RCC 7860 (cell line): Measurements from ENCODE around the gene SCEL.
"Not testable (repeated sequence)": the region's sequence is repeated elsewhere in the genome, so short reads cannot be mapped to it uniquely, and the experiment has no call there.

Source experiments
- DNase-seq: peaks from one replicate; pipeline ENCODE4 v3.0.0-alpha.2; 2015; ENCODE audit warnings: low spot score
- FAIRE-seq: peaks from 2 replicates; lab custom pipeline; 2012; peaks lifted over from hg19 to GRCh38; lab: Jason Lieb, UNC

Gene SCEL

DNA sequence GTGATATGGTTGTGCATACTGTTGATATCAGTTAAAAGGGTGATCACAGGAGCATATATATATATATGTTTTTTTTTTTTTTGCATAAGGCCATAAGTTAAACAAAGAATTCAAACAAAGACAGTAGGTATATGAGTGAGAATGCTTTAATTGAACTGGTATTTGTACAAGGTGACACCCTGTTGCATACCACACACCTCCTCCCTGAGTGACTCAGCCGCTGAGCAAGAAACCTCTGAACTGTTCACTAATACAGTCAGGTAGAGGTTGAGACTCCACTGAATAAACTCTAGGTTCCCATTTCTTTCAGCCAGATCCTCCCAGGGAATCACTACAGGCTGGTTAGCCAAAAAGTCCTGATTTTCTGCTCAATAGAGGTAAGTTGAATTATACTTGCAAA is at the start of gene SCEL:
Gene SCEL, plus strand, starts transcription at position 259 of the 400 bp plus-strand sequence. CDS start 20,170 bp downstream, outside the sequence.
- FAIRE-seq (no peak), DNase-seq (peak; percentile 21)

- DNase-seq (no peak), FAIRE-seq (no peak)
These were observed 45.8 kb upstream of the SCEL start for GRCh38 chr13:77489566-77490337.

- no peak for FAIRE-seq
- DNase-seq = no peak
These were observed 42.5 kb upstream of the SCEL start for GRCh38 chr13:77492982-77493381.

DNA sequence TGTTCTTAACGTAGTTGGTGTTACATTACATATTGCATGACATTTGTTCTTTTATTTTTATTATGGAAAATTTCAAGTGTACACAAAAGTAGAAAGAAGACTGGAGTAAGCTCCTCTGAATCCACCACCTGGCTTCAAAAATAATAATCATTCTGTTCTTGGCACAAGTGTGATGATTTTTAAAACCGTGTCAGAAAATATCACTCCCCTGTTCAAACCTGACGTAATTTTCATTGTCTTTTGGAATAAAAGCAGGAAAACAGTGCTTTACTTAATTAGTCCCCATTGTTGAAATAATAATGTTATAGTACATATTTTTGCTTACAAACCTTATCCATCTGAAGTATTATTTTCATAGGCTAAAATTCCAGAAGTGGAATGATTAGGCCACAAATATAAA is 41.3 kb upstream of the SCEL start:
- no peak for DNase-seq
- no peak for FAIRE-seq

- no peak for DNase-seq
- FAIRE-seq = no peak
These were observed 38.2 kb upstream of the SCEL start for GRCh38 chr13:77497350-77497749.

GRCh38 chr13:77497835-77498234 is 37.7 kb upstream of the SCEL start:
- FAIRE-seq = no peak
- no peak for DNase-seq

DNA sequence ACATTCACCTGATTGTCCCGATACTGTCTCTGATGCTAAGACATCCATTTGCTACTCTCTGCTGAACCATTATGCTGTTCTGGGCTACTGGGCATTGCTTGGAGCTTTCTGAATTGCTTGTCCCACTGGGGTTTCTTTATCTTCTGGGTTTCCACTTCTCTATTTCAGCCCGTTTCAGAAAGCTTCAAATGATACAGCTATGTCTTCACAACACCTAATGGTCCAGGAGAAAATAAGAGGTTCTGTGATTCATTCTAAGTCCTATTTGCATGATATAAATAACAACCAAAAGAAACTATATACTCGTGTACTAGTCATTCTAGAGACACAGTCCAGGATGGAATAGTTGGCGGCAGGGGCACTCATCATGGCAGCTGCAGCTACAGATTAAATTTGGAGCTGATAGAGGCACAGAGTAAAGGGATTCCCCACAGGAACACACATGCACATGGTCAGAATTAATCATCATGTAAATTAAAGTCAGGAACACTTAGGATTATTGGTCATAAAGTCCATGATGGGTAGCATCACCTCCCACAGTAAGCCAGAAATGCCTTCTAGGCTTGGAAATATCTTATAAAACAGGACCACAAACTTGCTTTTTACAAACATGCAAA is 33.3 kb upstream of the SCEL start:
- no peak for FAIRE-seq
- DNase-seq = no peak

DNA sequence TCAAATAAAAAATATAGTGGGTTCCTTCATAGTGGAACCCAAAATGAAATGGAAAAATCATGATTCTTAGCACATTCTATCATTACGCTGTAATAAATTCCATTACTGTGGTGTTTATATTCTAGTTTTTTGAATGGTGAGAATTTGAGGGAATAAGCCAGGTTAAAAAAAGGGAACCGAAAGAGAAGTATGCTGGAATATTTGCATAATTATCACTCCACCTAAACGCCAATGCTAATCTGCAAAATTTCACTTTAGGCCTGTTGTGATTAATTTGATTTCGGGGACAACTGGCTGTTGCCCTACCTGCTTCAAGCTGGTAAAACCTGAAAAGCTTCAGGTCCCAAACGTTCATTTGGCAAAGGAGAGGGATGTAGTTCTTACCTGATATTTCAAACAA is 32.1 kb upstream of the SCEL start:
- DNase-seq (no peak), FAIRE-seq (no peak)

DNA sequence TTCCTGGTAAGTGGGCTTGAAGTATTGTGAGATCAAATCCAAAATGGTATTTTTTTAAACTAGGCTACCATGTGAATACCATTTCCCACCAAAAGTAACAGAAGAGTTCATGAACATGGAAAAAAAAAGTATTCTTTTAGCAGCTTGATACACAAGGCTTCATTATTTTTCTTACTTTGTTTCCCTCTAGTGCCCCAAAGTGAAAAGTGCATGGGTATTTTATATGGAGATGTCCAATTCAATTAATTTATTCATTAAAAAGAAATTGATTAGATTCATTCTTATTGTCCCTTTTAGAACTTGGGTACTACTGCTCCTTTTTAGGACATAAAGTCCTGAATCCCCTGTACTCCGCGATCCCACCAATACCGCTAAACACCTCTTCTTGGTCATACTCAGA is 28.6 kb upstream of the SCEL start:
- FAIRE-seq (no peak), DNase-seq (no peak)

- FAIRE-seq = peak; percentile 96
- DNase-seq = peak; percentile 95
These were observed 27.4 kb upstream of the SCEL start for GRCh38 chr13:77507931-77508776.

GRCh38 chr13:77508959-77509620 is 26.4 kb upstream of the SCEL start:
- DNase-seq = peak; percentile 71

GRCh38 chr13:77510156-77510555 is 25.4 kb upstream of the SCEL start:
- no peak for FAIRE-seq
- no peak for DNase-seq

More at GRCh38 chr13:77508959-77509620, 26.4 kb upstream of the SCEL start:
- FAIRE-seq = peak; percentile 92

- DNase-seq (peak; percentile 48), FAIRE-seq (no peak)
These were observed 24.0 kb upstream of the SCEL start for GRCh38 chr13:77511552-77511951.

GRCh38 chr13:77513719-77514335 is 21.7 kb upstream of the SCEL start:
- DNase-seq (no peak), FAIRE-seq (no peak)

GRCh38 chr13:77514336-77514726 is 21.2 kb upstream of the SCEL start:
- DNase-seq (no peak), FAIRE-seq (no peak)

GRCh38 chr13:77515785-77516184 is 19.7 kb upstream of the SCEL start:
- FAIRE-seq (no peak), DNase-seq (no peak)

DNA sequence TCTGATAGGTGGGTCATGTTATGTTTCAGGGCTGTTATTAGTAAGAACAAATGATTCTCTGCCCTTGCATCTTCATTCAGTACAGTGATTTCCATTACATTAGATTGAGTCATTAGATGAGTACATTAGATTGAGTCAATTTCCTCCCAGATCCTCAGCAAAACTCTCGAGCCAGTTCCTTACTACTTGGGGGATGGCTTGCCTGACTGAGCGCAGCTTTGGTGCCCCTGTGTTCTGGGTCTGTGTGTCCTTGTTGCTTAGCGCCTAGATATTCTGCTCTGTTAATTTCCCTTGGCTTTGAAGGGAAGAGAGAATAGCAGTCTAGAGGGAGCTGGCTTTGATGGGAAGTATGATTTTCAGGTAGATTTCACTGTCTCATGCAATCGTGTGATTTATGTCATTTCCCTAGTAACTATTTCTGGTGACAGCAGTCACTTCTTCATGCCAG is 19.1 kb upstream of the SCEL start:
- DNase-seq (peak; percentile 96), FAIRE-seq (peak; percentile 93)

DNA sequence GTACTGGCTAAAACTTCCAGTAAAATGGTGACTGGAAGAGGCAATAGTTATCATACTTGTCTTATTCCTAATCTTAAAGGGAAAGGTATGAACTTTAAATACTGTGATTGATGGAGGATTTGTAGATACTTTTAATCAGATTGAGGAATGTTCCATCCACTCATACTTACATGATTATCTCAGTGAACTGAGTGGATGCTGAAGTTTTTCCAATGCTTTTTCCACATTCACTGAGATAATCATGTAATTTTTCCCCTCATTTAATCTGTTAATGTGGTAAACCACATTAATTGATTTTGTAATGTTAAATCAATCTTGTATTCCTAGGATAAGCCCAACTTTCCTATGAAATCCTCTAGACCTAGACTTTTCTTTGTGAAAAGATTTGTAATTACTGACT is 17.2 kb upstream of the SCEL start:
- FAIRE-seq (no peak), DNase-seq (no peak)

- not testable (repeated sequence) for DNase-seq, FAIRE-seq
These were observed 16.1 kb upstream of the SCEL start for GRCh38 chr13:77519396-77519795.

GRCh38 chr13:77519808-77520207 is 15.7 kb upstream of the SCEL start:
- FAIRE-seq (peak; percentile 77), DNase-seq (peak; percentile 49)
